AG04449 (cell line): ENCODE measurements around the gene RNF115.

Source experiments
- CTCF ChIA-PET: fragments of 350-600 bp; formaldehyde crosslinking; extraction: SDS; loops from one replicate; lab custom pipeline; 2021; ENCODE audit warnings: antibody characterized with exemption; lab: Yijun Ruan, JAX
- POLR2A ChIA-PET: fragments of 400-600, 350-600 bp; formaldehyde crosslinking; extraction: SDS; loops from one replicate; lab custom pipeline; 2020; ENCODE audit warnings: antibody characterized with exemption, inconsistent platforms; lab: Yijun Ruan, JAX
- DNase-seq: peaks from one replicate; pipeline ENCODE4 v3.0.0-alpha.2; 2010; ENCODE audit warnings: low read depth, low spot score
- H3K4me3 ChIP-seq: 2 replicates; pipeline ENCODE4 v1.5.1; 2011; ENCODE audit warnings: low read depth, mild to moderate bottlenecking, control low read depth, low read length
- CTCF ChIP-seq: IDR thresholded peaks from one replicate; pipeline ENCODE4 v1.5.1; 2011; ENCODE audit warnings: mild to moderate bottlenecking, moderate library complexity, low read length, control low read depth, inconsistent platforms; ENCODE audit not compliant: insufficient read depth; ENCODE audit errors: missing control alignments

The RNF115 gene

GRCh38 chr1:145692785-145693443, 131.0 kb downstream of the RNF115 start:
- no peak overlapping the region for H3K4me3 ChIP-seq
- no peak for DNase-seq
- CTCF ChIA-PET: interaction anchor here (2.6 kb wide), 1 partner anchor 28 kb away, joined by 18 read pairs; no protein-coding TSS in a partner anchor
- TF ChIP-seq CTCF: no peak
- POLR2A ChIA-PET: no interaction called here

GRCh38 chr1:145690587-145691558, 133.0 kb downstream of the RNF115 start:
- CTCF ChIA-PET: interaction anchor here (1.4 to 2.6 kb wide), 2 partner anchors 9 to 30 kb away, joined by 5 to 18 read pairs; no protein-coding TSS in a partner anchor
- no peak overlapping the region for H3K4me3 ChIP-seq
- TF ChIP-seq CTCF: no peak
- DNase-seq: peak; percentile 62
- POLR2A ChIA-PET: no interaction called here

- no peak for DNase-seq
- POLR2A ChIA-PET: no interaction called here
These were observed 134.0 kb downstream of the RNF115 start for GRCh38 chr1:145689922-145690321.

GRCh38 chr1:145688924-145689323, 135.0 kb downstream of the RNF115 start:
- H3K4me3 ChIP-seq: no peak overlapping the region
- no peak for TF ChIP-seq CTCF
- DNase-seq: no peak
- CTCF ChIA-PET: interaction anchor here (0.6 kb wide), 1 partner anchor 49 kb away, joined by 3 read pairs; no protein-coding TSS in a partner anchor
- POLR2A ChIA-PET: no interaction called here

More at GRCh38 chr1:145689922-145690321, 134.0 kb downstream of the RNF115 start:
- no peak overlapping the region for H3K4me3 ChIP-seq
- CTCF ChIA-PET: no interaction called here
- no peak for TF ChIP-seq CTCF
